ENCODE measurements around the gene MALSU1.
"Not testable (repeated sequence)": the region's sequence is repeated elsewhere in the genome, so short reads cannot be mapped to it uniquely, and the experiment has no call there.

GRCh38 chr7:23312141-23312540 is 13.0 kb downstream of the MALSU1 start:
- TF ChIP-seq POLR2A, CTCF, POLR2AphosphoS5 (IDR thresholded peaks at IDR 0.05): not testable (repeated sequence)

Measured in gastroesophageal sphincter (tissue), 3 donors.